LNCAP (cell line): Measurements from ENCODE around the gene COIL.

Experiments used
- CTCF ChIP-seq: fragments of 450-650 bp; IDR thresholded peaks from 2 replicates; pipeline ENCODE4 v1.5.1; 2017; ENCODE audit warnings: mild to moderate bottlenecking

The COIL gene

GRCh38 chr17:56948491-56948890, 12.4 kb downstream of the COIL start:
- TF ChIP-seq CTCF: no peak

GRCh38 chr17:56947741-56948140, 13.1 kb downstream of the COIL start:
- TF ChIP-seq CTCF: no peak

- TF ChIP-seq CTCF: no peak
Measured at GRCh38 chr17:56945938-56946505, 14.8 kb downstream of the COIL start.

- no peak for TF ChIP-seq CTCF
Measured at GRCh38 chr17:56943505-56944125, 17.2 kb downstream of the COIL start.

GRCh38 chr17:56939869-56940484, 20.9 kb downstream of the COIL start:
- peak; percentile 60 for TF ChIP-seq CTCF

- no peak for TF ChIP-seq CTCF
Measured at GRCh38 chr17:56937687-56938086, 23.2 kb downstream of the COIL start.

- TF ChIP-seq CTCF: no peak
Measured at GRCh38 chr17:56936697-56937322, 24.0 kb downstream of the COIL start.
